Non-pigmented ciliary epithelial cell (primary cell): ENCODE data around the gene KCND3.

Source experiments
- DNase-seq: peaks from one replicate; pipeline ENCODE4 v3.0.0-alpha.2; 2010; ENCODE audit warnings: low read depth

KCND3 gene

DNA sequence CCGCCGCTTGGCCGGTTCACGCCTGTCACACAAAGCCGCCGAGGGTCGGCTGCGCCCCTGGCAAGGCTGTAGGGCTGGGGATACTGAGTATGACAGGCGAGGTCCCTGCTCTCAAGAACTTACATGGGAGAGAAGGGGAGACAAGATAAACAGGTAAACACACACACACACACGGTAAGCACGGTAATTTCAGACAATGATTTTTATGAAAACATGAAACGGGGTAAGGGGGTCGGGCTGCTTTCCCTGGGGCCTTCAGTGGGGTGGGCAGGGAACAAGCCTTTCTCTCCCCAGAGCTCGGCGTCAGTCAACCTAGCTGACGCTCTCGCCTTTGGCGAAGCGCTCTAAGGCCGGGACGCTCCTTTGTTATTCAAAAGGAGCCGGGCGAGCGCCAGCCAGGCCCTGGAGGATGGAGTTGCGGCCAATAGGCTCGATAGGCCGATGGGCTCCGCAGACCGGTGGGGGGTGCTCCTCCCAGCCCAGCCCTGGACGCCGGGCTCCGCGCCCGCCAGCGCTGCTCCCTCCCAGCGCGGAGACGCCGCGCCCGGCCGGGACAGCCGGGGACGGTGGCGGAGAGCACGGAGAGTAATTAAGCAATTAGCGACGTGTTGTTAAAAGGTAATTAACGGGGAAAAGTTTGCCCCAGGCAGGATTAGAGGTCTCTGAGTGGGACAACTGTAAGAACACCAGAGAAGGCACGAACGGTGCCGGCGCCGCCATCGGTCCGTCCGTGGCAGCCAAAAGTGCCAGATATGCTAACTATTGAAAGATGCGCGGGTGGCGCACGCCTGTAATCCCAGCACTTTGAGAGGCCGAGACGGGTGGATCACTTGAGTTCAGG is 249.3 kb downstream of the KCND3 start:
- no peak for DNase-seq

DNA sequence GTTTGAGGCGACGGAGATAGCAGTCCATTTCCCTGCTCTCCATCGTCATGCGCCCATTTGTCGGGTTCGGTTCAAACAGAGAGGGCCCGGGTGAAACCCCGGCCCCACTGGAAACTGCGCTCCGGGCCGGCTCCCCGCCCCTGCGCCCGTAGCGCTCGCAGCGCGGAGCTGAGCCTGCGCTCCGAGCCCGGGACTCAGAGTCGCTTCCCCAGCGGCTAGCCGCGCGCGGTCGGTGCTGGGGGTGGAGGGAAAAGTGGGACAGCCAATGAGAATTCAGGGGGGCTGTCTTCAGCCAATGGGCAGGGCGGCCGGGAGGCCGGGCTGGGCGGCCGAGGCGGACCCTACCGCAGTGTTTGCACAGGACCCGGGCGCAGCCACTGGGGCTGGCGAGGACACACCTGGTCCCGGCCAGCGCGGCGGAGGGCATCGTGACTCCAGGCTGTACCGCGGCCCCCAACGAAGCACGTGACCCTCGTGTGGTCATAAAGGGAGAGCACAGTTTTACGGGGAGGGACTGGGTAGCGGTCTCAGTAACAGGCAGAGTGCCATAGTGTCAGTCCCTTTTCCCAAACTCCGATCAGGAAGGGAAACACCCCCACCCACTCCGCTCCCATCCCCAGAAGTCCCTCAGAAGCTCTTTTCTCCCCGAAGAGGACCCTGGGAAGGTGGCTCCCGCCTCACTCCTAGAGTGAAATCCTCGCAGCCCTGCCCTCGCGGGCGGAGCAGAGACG is 250.1 kb downstream of the KCND3 start, which contains the start of gene INKA2:
TSS of gene INKA2 (minus strand) at position 202 of the 731 bp plus-strand sequence. CDS start at position 49, 153 bp downstream.
- DNase-seq: no peak

DNA sequence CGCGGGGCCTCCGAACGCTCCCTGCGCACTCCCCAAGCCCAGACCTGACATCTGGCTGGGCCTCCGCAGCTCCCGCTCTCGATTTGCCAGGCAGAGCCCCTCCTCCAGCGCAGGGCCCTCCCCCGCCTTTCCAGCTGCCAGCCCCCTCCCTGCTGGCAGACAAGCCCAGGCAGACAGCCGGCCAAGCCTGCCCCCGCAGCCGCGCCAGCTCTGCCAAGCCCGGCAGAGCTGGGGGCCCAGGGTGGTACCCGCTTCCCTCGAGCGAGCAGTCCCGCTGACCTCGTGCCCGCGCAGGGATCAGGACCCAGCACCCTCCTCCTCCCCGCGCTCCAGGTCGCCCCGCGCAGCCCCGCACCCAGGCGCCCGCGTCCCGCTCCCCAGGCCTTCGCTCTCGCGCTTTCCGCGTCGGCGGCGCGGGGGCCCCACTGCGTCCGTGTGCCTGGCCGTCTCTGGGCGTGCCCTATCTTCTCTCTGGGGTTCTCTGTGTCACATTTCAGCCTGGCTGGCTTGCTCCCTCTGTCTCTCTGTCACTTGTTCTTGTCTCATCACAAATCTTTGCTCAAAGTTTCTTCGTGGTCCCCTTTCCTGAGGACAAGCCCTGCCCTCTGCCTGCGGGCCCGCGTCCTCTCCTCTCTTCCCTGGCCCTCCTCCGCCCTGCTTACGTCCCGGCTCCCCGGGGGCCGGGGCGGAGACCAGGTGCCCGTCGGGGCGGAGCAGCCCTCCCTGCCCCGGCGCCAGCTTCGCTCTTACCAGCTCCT is 250.9 kb downstream of the KCND3 start:
- no peak for DNase-seq

DNA sequence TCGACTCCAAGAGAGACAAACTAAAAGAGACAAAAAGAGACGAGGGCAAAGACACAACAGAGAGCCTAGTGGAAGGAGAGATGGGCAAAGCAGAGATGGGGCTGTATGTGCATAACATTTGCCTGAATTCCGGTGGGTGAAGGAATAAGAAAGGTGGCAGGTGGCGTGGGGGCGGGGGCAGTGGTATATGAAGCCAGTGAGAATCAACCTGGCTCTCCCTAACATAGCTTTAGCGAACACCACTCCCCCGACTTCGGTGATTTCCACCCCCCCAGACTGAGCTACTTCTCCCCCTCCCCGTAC is 251.4 kb downstream of the KCND3 start:
- no peak for DNase-seq

DNA sequence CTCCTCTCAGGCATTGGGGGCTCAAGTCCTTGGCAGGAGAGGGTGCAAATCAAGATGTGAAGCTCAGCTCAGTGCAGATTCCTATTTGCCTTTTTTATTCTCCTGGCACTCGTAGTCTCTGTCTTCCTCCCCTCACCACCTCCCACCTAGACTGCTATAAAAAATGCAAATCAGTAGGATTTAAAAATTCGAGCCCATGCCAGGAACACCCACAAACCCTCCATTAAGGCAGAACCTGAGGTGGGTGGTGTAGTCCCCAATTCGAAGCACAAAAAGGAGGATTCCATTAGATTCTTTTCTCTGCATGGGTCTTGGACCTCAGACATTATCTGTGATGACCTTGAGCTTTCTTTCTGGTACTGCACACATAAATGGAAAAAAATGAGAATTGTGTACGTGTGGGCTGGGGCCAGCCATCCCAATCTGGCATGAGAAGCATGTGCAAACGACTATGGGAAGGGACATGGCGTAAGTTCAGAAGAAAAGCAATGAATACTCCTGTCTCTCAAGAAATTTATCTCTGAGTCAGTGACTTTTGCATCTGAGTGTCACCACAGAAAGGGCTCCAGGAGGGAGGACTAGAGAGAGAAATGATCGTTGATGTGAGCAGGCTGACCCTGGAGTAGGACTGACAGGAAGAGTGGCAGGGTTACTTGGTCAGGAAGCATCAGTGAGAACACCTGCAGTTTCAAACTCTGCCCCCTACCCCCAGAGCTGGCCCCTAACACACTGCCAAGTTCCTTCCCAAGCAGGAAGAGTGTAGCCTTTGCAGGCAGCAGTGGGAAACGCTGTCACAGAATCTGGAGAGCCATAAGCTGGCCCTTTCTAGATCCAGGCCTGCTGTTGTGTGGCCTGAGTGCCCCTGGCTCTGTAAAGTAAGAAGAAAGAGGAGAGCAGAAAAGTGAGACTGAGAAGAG is 252.0 kb downstream of the KCND3 start:
- DNase-seq: no peak

DNA sequence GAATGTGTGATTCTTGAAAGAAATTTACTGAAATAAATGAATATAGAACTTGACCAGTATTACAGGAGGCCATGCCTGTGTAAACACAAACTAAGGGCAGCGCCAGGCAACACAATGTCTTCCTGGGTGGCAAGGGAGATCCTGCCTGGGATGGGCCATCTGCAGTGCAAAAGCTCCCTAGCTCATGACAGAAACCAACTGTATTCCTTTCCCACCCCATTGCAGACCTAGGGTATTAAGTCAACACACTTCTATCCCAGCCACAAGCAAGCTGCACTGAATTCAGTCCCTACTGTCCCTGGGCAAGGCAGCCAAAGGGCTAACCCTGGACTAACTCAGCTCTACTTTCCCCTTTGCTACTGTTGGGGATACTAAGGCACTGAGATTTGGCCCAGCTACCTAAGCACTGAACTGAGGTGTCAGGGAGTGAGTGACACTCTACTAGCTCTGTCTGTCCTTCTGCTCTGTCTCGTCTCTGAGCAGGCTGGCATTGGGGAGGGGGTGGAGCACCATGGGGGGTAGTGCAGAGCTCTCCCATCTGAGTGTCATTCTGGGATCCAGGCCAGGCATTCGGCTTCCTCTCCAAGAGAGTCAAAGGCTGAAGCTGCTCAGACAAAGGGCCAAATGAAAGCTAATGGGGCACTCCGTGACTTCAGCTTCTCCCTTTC is 252.8 kb downstream of the KCND3 start:
- DNase-seq: no peak

DNA sequence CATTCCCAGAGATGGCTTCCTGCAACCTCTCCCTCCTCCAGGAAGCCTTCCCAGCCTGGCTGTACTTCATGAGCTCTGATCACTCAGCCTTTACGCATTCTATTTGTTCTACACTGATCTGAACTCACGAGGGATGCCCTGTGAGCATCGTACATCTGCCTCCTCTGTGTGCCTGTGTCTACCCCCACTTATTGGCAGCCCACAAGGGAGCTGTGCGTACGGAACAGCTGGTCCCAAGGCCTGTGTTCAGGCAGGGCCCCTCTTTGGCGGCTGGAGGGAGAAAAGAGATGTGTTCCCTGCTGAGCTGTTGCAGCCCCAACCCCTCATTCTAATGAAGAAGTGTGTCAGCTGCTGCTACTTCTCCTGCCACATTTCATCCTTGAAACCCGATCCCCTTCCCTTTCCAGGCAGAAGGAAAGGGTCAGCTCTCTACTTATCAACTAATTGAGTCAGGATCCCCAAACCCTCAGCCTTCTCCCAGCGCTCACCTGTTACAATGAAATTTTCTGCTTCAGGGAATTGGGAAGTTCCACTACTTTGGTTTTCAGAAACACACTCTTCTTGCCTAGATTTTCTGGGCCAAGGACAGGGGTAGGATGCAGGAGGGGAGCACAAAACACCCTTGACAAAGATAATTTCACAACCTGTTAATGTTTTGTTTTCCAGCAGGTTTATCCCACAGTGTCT is 253.5 kb downstream of the KCND3 start:
- no peak for DNase-seq

DNA sequence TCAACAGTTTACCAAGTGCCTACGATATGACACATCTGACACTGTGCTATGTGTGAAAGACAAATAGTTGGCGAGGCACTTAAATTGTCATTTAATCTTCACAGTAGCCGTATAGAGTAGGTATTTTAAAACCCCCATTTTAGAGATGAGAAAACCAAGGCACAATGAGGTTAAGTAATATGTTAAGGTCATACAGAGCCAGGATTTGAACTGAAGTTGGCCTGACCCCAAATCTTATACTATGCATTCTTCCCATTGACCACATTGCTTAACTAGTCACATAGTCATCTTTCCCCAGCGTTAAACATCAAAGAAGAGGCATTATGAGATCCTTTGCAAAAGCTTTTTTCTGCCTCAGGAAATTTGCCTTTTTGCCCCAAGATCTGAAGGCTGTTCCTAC is 254.1 kb downstream of the KCND3 start:
- no peak for DNase-seq

DNA sequence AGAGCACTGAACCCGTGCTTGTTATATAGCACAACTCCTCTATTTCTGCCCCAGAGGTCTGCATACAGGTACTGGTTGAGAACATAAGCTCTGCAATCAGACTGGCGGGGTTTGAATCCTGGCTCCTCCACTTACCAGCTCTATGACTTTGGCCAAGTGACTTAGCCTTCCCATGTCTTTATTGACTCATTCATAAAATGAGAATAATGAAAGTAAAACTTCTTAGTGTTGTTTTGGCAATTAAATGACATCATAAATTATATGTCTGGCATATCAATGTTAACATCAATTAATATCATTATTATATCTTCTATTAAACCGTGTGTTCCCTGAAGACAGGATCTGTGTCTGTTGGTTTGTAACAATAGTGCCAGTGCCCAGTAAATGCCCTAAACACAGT is 254.6 kb downstream of the KCND3 start:
- DNase-seq: no peak

DNA sequence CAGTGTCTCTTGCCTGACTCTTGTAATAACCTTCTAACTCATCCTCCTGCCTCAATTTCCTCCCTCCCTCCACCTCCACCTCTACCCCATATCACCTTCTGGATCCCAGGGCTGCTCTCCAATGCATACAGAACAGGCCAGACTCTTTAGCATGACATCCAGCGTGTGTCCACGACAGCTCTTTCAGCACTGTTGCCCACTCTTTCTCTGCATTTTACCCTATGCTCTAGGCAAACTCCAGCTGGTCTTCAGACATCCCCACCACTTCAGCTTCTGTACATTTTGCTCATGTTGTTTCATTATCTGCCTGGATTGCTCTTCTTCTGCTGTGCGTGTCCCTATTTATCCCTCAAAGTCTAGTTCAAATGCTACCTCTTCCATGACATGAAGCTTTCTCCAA is 255.0 kb downstream of the KCND3 start:
- DNase-seq: no peak

DNA sequence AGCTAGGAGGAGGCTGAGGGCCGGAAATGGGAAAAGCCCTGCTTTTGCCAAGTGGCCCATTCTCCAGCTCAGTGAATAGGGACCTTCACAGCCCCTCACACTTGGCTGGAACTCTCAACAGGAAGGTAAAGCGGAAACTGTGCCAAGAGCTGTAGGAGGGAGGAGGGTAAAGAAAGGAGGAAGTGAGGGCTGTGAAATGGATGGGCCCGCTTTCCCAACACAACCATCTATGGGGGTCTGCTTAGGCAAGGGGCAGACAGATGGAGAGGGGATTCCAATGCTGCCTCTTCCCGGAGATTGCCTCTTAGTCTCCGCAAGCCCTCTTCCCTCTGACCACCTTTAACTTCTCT is 255.5 kb downstream of the KCND3 start:
- DNase-seq: no peak

DNA sequence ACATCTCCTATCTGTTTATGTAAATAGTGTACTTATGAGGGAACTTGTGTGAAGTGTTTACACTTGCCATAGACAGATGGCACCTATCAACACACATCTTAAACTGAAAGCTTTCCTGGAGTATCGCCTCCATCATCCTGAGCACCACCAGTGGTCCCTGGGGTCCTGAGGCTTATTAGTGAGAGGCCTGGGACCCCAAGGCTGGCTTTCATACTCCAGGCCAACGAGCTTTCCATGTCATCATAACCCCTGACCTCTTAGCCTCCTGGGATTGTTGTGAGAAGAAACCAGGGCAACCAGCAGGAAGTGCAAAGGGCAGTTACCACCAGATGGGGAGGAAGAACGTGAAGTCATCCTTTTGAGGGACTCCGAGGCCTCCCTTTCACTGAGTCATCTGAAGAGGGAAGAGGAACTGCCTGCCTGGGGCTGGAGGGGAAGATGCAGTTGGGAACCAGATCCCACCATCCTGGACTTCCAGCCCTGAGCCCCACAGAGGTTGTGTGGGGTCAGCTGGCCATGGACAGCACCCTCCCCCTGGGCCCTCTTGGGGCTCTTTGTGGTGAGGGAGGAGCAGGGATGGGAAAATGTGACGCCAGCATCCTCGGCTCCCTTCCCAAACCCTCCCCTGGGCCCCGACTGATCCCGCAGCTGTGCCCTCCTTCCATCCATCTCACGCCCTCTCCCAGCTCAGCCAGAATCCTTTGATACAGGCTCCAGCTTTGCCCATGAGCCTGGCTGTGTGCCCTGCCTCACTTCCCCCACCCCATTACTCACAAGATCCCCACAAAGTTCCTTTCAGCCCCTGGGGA is 256.1 kb downstream of the KCND3 start:
- DNase-seq: no peak

DNA sequence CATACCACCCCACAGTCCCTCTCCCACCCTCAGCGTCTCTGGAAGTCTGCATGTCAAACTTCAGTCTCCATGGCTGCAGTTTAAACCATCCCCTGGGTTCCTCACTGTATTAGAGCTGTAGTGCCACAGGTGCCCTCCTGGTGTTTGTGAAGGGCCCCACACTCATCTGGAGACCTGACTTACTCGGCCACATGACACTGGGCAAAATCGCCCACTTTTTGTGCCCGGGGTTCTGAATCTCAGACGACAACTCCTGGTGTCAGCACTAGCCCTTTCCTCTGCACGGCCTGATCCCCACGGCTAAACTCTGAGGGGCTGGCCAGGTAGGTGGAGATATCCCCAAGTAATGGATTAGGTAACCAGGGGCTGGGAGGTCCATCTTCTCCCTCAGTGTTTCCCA is 256.8 kb downstream of the KCND3 start:
- no peak for DNase-seq

DNA sequence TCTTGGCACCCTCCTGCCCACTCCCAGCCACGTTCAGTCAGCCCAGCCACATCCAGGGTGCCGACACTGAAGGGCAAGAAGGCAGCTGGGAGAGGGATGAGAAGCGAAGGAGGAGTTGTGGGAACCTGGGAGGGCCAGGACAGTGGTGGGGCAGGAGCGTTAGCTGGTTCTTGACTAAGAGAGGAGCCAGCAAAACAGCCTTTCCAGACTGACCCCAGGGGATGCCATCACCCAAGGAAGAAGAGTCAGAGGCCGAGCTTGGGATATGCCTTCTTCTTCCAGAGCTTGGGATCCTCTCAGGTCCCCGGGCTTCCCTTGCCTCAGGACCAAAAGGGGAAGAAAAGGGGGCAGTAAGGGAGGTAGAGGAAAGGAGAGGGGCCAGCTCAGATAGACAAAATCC is 257.5 kb downstream of the KCND3 start:
- DNase-seq: no peak

DNA sequence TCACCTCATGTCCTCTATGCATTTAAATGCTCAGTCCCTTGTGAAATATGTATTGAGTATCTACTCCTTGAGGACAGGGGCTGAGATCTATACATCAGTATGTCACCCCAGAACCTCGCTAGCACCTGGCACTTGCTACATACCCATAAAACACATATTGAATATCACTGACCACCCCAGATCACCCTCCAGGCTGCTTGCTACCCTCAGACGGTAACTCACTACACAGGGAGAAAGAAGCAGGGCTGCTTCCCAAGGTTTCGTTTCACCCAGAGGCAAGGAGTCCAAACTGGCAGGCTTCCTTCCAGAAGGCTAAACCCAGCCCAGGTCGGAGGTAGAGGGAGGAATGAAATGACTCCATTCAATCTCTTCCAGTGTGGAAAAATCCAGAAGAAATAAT is 258.8 kb downstream of the KCND3 start:
- no peak for DNase-seq

DNA sequence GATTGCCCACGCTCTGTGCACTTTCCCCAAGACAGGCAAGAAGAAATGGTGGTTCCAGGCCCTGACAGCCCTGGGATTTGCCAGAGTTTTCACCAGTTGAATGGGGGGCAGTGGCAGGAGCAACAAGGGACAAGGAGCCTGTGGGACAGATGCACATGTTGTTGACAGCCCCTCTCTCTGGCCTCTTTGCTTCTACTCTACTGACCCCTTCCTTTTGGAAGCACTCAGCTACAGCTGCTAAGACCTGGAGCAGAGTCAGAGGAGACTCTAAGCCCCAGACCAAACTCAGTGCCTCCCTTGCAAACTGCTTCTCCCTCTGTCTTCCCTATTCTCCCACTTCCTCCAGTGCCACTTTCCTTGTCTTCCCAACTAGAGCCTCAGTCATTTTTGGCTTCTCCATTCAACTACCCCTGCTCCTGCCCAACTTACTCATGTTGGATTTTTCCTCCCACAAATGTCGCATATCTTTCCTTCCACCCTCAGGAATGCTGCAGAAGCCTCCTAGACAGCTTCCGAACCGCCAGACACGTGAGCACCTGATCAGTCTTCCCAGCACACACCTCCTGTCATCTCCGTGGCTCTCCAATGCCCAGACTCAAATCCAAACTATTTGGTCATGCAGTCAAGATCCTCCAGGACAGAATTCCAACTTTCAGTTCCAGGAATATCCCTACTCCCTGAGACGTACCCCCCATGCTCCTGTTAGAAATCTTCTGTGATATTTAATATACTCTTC is 259.4 kb downstream of the KCND3 start:
- no peak for DNase-seq

DNA sequence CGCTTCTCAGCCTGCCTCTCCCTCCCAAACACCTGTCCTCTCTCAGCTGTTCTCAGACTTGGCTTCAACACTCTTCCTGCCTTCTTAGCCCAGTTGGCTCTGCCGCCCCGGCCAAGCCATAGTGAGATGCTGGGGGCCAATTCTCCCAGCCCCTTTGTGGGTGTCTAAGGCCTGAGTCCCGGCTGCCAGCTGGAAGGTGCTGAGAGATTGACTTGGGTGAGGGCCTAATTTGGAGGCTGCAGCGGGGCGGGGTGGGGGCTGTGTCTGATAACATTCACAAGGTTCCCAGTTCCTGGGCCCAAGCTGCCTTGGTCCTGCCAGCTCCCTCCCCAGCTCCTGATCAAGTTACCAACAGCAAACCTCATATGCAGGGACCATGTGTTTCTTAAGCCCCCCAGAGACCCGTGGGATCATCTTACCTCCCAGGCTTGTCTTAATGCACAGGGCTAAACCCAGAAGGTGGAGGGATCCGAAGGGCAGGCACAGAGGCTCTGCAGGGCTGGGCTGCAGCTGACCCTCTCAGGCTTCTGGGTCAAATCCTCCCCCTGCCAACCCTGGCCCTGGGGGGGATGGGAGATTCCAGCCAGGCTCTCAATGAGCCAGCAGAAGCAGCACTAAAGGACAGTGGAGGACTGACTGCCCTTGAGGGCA is 260.1 kb downstream of the KCND3 start:
- no peak for DNase-seq

DNA sequence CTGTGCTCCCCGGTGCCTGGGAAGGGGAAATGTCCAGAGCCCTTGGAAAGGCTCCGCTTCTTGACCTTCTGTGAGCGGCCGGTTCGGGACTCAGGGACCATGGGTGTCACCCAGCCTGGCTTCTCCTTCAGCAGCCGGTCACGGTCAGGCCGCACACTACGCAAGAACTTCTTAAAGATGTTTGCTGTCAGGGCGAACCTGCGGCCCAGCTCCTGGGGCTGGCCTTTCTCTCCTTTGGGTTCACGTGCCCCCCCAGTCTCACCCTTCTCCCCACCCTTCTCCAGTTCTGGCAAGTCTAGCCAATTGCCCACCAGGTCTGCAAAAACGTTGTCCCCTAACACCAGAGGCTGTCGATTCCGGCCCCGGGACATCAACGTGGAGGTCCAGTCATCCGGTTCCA is 262.4 kb downstream of the KCND3 start:
- DNase-seq: no peak

DNA sequence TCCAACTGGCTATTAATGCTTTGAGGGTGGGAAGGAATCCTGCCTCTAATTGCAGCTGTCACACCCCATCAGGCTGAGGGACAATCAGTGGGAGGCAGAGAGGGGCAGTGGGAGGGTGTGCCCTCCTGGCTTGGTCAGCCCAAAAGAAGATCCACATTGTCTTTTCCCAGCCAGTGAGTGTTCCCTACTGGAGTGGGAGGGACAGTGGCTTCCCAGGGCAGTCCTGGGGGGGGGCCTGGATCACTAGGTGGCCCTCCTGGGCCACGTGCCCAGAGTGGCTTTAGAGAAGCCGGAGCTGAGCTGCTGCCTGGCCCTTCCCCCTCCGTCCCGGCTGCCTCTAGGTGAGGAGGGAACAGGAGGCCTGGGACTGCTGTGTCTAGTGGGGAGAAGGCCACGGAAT is 264.3 kb downstream of the KCND3 start:
- DNase-seq: no peak
